Stimulated activated CD8-positive, alpha-beta memory T cell treated with anti-CD3 and anti-CD28 coated beads, Interleukin-15, amount 100 ng/mL, for 48 hours (primary cell): ENCODE data around the gene TMEM31.
"Not testable (repeated sequence)": the region's sequence is repeated elsewhere in the genome, so short reads cannot be mapped to it uniquely, and the experiment has no call there.

Source experiments
- DNase-seq, 2 donors: peaks; one replicate each; pipeline ENCODE4 v3.0.0-alpha.2; 2020; ENCODE audit warnings: low read depth in 2 of 2

The TMEM31 gene

GRCh38 chrX:103726477-103726876 is 15.8 kb downstream of the TMEM31 start:
- DNase-seq: no peak

DNA sequence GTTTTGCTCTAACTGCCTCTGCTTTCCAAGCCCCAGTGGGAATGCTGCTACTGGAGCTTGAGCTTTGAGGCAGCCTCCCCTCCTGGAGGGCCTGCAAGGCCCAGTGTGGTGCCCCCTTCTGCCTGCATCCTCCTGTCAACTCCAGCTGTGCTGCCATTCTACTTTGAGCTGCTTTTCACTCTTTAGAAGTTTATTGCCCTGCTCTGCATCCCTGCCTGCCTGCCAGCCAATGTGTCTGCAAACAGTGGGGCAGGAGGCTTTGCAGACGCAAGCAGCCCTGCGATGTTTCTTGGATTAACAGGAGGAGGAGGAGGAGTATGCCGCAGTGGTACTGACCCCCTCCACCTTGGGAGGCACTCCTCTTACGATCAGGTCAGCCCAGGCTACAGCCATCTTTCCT is 16.4 kb downstream of the TMEM31 start:
- DNase-seq: no peak

- DNase-seq: no peak
Measured at GRCh38 chrX:103729015-103729414, 18.3 kb downstream of the TMEM31 start.

DNA sequence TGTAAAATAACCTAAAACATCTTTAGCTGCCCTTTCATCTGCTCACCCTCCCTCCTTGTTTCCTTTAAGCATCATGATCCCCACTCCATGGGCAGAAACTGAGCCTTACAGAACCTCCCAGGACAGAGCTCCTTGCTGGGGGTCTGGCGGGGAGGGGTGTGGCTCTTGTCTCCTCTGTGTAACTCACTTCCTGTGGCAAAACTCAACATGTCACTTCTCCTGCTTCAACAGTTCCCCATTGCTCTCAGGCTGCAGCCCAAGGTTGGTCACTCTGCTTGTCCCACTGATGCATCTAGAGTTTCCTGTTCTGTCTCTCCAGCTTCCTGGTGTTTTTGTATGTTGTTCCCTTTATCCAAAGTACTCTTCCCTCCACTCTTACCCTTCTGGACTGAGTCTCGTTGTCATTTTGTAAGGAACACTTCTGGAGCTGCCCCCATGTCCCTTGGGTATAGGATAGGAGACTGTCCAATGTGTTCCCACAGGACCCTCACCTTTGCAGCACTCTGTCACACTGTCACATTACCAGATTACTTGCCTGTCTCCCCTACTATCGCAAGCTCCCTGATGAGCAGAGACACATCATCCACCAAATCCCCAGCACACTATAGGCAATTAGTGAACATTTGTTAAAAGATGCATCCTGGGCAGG is 19.6 kb downstream of the TMEM31 start:
- no peak for DNase-seq

GRCh38 chrX:103730796-103731493 is 20.2 kb downstream of the TMEM31 start:
- no peak for DNase-seq

DNA sequence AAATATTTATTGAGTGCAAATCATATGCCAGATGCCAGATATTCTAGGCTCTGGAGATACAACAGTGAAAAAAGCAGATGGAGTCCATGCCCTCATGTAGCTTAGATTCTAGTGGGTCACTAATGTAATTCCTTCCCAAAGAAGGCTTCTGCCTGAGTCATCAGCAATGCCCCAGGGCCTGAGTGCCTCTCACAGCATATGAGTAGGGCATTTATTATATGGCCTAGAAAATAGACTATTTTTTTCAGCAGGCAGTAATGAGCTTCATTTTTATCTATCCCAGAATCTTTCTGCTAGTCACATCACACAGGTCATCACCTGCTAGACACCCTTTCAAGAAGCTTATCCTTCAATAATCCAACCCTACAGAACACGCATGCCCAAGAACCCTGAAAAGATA is 22.3 kb downstream of the TMEM31 start:
- no peak for DNase-seq

DNA sequence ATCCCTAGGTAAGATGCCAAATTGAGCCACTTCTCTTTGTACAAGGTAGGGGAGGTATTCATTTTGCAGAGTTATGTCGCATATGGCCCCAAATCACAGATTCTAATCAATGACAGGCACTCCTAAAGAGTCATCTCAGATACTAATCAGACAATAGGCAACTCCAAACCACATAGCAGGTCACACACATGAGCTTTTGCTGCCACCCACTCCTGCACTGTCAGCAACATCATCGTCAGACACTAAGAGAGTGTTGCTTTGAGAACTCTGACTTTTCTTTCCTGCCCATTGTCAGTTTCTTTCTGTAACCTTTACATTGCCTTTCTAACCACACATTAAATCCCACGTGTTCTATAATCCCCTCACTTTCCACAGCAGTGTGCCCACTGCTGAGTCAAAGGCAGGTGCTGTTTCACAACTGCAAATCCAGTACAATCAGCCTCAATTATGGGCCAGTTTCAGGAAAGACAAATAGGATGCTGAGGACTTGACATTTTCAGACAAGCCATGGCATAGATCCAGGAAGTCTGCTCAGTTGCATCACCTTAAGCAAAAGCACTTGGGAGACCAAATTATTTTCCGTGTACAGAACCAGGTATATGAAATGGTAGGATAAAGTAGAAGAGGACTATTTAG is 23.5 kb downstream of the TMEM31 start:
- DNase-seq: peak in 1 of 2 donors; percentile 0

GRCh38 chrX:103737696-103738095 is 27.0 kb downstream of the TMEM31 start:
- DNase-seq: no peak

DNA sequence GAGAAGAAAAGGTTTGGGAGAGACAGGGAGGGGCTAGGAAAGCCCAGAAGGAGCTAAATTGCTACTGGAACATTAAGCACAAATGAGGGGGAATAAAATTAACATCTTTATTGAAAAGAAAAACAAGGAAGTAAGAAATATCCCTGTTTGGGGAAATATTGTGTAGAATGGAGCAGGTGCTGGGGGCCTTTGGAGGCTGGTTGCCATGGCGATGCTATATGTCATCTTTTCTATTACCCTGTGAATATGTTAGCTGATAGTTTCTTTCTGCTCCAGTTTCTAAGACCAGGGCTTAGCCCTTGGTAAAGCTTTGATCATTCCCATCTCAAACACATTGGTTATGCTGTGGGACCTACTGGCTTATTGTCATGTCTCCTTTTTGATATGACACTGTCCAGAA is 28.7 kb downstream of the TMEM31 start:
- DNase-seq: no peak

DNA sequence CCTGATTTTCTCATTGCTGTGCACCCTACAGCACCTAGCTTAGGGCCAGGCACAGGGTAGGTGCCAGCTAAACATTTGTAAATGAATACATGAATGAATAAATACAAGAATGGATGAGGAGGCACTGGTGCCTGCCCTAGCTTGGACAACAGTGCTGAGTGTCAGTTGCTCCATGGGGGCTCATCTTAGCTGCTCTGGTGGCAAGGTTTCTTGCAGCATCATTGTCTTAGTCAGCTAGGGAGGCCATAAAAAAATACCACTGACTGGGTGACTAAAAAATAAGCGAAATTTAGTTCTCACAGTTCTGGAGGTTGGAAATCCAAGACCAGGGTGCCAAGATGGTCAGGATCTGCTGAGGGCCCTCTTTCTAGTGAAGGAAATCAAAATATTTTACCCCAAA is 31.2 kb downstream of the TMEM31 start:
- no peak for DNase-seq

- DNase-seq: no peak
Measured at GRCh38 chrX:103742339-103742738, 31.6 kb downstream of the TMEM31 start.

DNA sequence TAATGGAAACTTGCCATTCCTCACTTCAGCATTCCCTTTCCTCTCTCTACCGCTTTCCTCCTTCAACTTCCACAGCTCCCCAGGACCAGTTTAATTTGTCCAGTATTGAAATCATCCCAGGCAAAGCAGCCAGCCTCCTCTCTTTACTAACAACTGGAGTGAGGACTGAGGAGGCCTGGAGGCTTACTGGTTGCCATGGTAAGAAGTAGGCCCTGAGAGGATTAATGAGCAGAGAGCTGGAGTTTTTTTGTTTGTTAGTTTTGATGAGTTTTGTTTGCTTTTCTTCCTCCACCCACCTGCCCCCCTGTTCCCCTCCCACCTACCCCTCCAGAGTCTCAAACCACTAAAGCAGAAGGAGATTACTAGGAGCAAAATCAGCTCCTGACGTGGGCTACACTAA is 36.5 kb downstream of the TMEM31 start:
- no peak for DNase-seq

DNA sequence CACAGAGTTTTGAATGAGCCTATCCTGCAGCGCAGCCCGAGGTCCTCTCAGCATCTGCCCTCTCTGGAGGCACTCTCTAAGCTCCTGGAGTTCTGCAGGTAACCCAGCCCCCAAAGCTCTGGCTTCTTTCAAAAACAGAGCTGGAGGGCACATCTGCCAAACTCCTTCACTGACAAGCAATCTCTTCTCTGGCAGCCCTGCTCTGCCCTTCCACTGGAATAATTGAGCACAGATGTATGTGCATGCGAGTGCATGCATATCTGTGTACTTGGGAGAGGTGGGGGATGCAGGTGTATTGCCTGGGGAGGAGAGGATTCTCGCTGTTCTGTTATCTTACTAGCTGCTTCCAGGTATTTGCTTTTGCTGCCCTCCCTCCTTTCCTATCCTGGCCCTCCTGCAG is 43.7 kb downstream of the TMEM31 start:
- DNase-seq: no peak

DNA sequence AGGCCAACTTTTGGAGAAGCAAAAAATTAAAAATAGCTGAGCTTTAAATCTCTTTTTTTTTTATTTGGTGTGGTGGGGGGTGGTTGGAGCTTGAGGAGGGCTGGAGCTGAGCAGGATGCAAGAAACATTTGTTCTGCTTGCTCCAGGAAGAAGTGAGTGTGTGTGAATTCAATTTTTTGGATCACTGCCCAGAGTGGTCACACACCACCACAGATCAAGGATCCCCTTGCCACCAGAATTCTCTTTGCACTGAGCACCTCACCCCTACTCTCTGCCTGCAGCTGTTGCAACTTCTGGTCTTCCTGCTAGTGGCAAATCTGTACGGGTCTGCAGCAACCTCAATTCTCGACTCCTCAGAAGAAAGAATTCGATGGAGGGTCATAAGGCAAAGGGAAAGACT is 46.0 kb downstream of the TMEM31 start:
- DNase-seq: no peak

- DNase-seq: no peak
Measured at GRCh38 chrX:103758555-103758954, 47.8 kb downstream of the TMEM31 start.

- not testable (repeated sequence) for DNase-seq
Measured at GRCh38 chrX:103763541-103763940, 52.8 kb downstream of the TMEM31 start.
